GM13977 (cell line): ENCODE measurements around the gene HES2.
"Not testable (repeated sequence)": the region's sequence is repeated elsewhere in the genome, so short reads cannot be mapped to it uniquely, and the experiment has no call there.

Experiments
- DNase-seq: peaks from one replicate; pipeline ENCODE4 v3.0.0; 2012; ENCODE audit warnings: low spot score
- in situ Hi-C: fragments of 300-500 bp; cut with MboI; formaldehyde crosslinking; loops from one replicate; pipeline ENCODE4 v1.12.0; 2022; ENCODE audit warnings: low sequenced_read_pairs, low pct_unique_long_range_greater_than_20kb, mixed read lengths, inconsistent platforms; ENCODE audit not compliant: unreplicated experiment
- TF ChIP-seq, protein P1 (sequence below): IDR thresholded peaks from 2 replicates; pipeline ENCODE4 v1.5.1; 2012; ENCODE audit warnings: mild to moderate bottlenecking, control low read depth; ENCODE audit not compliant: insufficient read depth; ENCODE audit errors: extremely low read depth, missing control alignments

Gene HES2

DNA sequence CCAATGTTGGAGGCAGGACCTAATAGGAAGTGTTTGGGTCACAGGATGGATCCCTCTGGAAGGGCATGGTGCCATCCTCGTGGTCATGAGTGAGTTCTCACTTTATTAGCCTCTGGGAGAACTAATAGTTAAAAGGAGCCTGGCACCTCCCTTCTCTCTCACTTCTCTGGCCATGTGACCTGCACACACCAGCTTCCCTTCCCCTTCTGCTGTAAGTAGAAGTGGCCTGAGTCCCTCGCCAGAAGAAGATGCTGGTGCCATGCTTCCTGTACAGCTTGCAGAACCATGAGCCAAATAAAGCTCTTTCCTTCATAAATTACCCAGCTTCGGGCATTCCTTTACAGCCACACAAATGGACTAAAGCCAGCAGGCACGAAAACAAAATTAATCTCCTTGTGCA is 49.7 kb downstream of the HES2 start:
- TF ChIP-seq, protein P1, sequence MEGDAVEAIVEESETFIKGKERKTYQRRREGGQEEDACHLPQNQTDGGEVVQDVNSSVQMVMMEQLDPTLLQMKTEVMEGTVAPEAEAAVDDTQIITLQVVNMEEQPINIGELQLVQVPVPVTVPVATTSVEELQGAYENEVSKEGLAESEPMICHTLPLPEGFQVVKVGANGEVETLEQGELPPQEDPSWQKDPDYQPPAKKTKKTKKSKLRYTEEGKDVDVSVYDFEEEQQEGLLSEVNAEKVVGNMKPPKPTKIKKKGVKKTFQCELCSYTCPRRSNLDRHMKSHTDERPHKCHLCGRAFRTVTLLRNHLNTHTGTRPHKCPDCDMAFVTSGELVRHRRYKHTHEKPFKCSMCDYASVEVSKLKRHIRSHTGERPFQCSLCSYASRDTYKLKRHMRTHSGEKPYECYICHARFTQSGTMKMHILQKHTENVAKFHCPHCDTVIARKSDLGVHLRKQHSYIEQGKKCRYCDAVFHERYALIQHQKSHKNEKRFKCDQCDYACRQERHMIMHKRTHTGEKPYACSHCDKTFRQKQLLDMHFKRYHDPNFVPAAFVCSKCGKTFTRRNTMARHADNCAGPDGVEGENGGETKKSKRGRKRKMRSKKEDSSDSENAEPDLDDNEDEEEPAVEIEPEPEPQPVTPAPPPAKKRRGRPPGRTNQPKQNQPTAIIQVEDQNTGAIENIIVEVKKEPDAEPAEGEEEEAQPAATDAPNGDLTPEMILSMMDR, result no peak

DNA sequence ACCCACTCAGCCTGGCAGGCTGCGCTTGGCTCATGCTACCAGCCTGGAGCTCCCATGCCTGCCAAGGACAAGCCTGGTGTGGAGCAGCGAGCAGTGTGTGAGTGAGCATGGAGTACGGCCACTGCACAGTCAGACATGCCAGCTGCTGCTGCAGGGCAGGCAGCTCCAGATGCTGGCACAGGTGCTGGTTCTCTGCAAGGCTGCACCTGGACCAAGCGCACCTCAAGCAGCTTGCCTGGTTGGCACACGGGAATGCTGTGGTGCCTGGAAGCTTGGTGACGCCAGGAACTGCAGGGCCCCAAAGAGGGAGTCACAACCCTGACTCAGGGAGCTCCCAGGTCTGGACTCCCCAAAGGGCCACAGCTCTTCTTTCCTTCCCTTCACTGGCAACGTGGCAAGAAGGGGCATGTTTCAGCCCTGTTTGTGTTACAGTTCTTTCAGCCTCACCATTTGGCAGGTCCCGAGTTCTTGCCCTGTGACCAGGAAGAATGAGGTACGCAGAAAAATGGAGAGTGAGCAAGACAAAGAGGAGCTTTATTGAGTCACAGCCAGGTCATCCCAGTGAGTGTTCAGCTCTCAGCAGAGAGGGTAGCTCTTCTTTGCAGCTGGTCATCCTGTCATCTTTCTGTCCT is 52.2 kb downstream of the HES2 start:
- in situ Hi-C loops, result loop anchor here (10.0 kb wide), 1 partner anchor 47 kb away; the partner anchor contains the start of gene HES2
- DNase-seq, result no peak
- TF ChIP-seq, protein P1, result no peak

More for the DNA sequence above, 49.7 kb downstream of the HES2 start:
- no peak for DNase-seq
- in situ Hi-C loops, result no loop called here

DNA sequence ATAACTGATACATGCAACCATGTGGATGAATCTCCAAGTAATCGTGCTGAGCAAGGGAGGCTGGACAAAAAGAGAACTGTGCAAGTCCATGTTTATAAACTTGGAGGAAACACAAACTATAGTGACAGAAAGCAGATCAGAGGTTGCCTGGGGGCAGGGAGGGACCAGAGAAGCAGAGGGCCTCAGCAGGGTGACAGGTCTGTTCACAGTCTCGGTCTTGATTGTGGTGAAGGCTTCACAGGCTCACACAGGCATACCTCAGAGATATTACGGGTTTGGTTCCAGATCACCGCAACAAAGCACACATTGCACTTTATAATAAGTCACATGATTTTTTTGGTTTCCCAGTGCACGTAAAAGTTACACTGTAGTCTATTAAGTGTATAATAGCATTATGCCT is 54.7 kb downstream of the HES2 start:
- TF ChIP-seq, protein P1, result no peak
- no peak for DNase-seq
- in situ Hi-C loops, result loop anchor here (10.0 kb wide), 1 partner anchor 50 kb away; the partner anchor contains the start of gene HES2

DNA sequence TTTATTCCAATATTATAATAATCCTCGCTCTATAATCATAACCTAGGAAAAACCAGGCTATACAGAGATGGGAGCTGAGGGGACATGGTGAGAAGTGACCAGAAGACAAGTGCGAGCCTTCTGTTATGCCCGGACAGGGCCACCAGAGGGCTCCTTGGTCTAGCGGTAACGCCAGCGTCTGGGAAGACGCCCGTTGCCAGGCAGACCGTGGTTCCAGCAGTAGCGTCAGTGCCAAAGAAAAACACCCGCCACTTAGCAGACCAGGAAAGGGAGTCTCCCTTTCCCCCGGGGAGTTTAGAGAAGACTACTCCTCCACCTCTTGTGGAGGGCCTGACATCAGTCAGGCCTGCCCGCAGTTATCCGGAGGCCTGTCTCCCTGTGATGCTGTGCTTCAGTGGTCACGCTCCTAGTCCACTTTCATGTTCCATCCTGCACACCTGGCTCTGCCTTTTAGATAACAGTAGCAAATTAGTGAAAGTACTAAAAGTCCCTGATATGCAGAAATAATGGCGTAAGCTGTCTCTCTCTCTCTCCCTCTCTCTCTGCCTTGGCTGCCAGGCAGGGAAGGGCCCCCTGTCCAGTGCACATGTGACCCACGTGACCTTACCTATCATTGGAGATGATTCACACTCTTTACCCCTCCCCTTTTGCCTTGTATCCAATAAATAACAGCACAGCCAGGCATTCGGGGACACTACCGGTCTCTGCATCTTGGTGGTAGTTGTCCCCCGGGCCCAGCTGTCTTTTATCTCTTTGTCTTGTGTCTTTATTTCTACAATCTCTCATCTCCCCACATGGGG is 56.4 kb downstream of the HES2 start:
- DNase-seq, result not testable (repeated sequence)
- TF ChIP-seq, protein P1, result peak; percentile 39
- in situ Hi-C loops, result loop anchor here (10.0 kb wide), 1 partner anchor 52 kb away; the partner anchor contains the start of gene HES2
